Mesendoderm (in vitro differentiated cells): ENCODE data around the gene ERICH6.

Experiments used
- DNase-seq: peaks from one replicate; pipeline ENCODE4 v3.0.0; 2013
- H2AK5ac ChIP-seq: 2 replicates; pipeline ENCODE4 v1.6.1; 2013; ENCODE audit warnings: low read length, inconsistent platforms
- H2BK120ac ChIP-seq: 2 replicates; pipeline ENCODE4 v1.6.1; 2013; ENCODE audit warnings: low read depth, mild to moderate bottlenecking, low read length, moderate library complexity, mixed read lengths
- H2BK15ac ChIP-seq: replicated peaks from 2 replicates; pipeline ENCODE4 v1.6.1; 2013; ENCODE audit warnings: low read depth, mild to moderate bottlenecking, moderate library complexity
- H2BK5ac ChIP-seq: 2 replicates; pipeline ENCODE4 v1.6.1; 2013; ENCODE audit warnings: low read length, inconsistent platforms
- H3K18ac ChIP-seq: 2 replicates; pipeline ENCODE4 v1.6.1; 2013; ENCODE audit warnings: mild to moderate bottlenecking, low read length, mixed read lengths
- H3K23ac ChIP-seq: one replicate; pipeline ENCODE4 v1.6.1; 2013; ENCODE audit warnings: low read length
- H3K27ac ChIP-seq: 2 replicates; pipeline ENCODE4 v1.5.1; 2013; ENCODE audit warnings: low read depth, mild to moderate bottlenecking, inconsistent platforms, low read length, moderate library complexity
- H3K27me3 ChIP-seq: 2 replicates; pipeline ENCODE4 v1.6.1; 2013; ENCODE audit warnings: low read length, control low read depth, mild to moderate bottlenecking, inconsistent platforms; ENCODE audit not compliant: insufficient read depth, poor library complexity
- H3K36me3 ChIP-seq: 2 replicates; pipeline ENCODE4 v1.6.1; 2013; ENCODE audit warnings: low read length, inconsistent platforms; ENCODE audit not compliant: control insufficient read depth, insufficient read depth
- H3K4ac ChIP-seq: one replicate; pipeline ENCODE4 v1.6.1; 2013; ENCODE audit warnings: low read depth, mild to moderate bottlenecking, low read length, moderate library complexity
- H3K4me1 ChIP-seq: 2 replicates; pipeline ENCODE4 v1.6.1; 2013; ENCODE audit warnings: low read depth, low read length, inconsistent platforms; ENCODE audit not compliant: control insufficient read depth
- H3K4me2 ChIP-seq: 2 replicates; pipeline ENCODE4 v1.6.1; 2013; ENCODE audit warnings: low read length
- H3K4me3 ChIP-seq: 2 replicates; pipeline ENCODE4 v1.5.1; 2013; ENCODE audit warnings: mild to moderate bottlenecking, low read length
- H3K56ac ChIP-seq: one replicate; pipeline ENCODE4 v1.6.1; 2013; ENCODE audit warnings: low read length
- H3K79me1 ChIP-seq: 2 replicates; pipeline ENCODE4 v1.6.1; 2013; ENCODE audit warnings: low read length, inconsistent platforms
- H3K79me2 ChIP-seq: 2 replicates; pipeline ENCODE4 v1.6.1; 2013; ENCODE audit warnings: mild to moderate bottlenecking, low read length; ENCODE audit not compliant: control insufficient read depth, insufficient read depth
- H3K9ac ChIP-seq: 2 replicates; pipeline ENCODE4 v1.6.1; 2013; ENCODE audit warnings: low read length, inconsistent platforms
- H4K5ac ChIP-seq: one replicate; pipeline ENCODE4 v1.6.1; 2013; ENCODE audit warnings: low read length
- H4K8ac ChIP-seq: one replicate; pipeline ENCODE4 v1.6.1; 2013; ENCODE audit warnings: low read depth, mild to moderate bottlenecking, control low read depth, low read length, moderate library complexity
- WGBS: extraction: QIAGEN DNeasy Blood & Tissue Kit; methylation state at CpG from one replicate; pipeline ENCODE4 v1.1.7; 2013; ENCODE audit warnings: low lambda C conversion rate, missing lambda C conversion rate; ENCODE audit not compliant: insufficient coverage; ENCODE audit errors: extremely low coverage; 5-methylcytosine and 5-hydroxymethylcytosine counted together

ERICH6 gene

DNA sequence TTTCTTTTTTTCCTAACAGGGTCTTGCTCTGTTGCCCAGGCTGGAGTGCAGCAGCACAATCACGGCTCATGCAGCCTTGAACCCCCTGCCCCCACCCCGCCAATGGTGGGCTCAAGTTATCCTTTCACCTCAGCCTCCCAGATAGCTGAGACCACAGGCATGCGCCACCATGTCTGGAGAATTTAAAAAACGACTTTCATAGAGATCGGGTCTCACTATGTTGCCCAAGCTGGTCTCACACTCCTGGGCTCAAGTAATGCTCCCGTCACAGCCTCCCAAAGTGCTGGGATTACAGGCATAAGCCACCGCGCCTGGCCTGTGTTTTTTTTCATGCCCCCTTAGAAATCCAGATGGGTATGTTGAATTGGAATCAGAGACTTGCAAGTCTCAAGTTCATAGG is 40.3 kb downstream of the ERICH6 start:
- DNase-seq = no peak
- Histone ChIP-seq H4K8ac (no peak overlapping the region), H3K9ac (no peak overlapping the region), H3K36me3 (no peaks in the 10 kb centered on the region), H3K79me1 (no peaks in the 10 kb centered on the region), H3K4me1 (no peaks in the 10 kb centered on the region), H4K5ac (no peak overlapping the region), H2BK120ac (no peak overlapping the region), H3K18ac (no peak overlapping the region), H3K79me2 (no peaks in the 10 kb centered on the region), H2BK15ac (no peak overlapping the region), H3K27ac (no peak overlapping the region), H3K23ac (no peak overlapping the region), H3K27me3 (no peaks in the 10 kb centered on the region), H3K4me3 (no peak overlapping the region), H3K4me2 (no peak overlapping the region), H2BK5ac (no peak overlapping the region), H3K56ac (no peak overlapping the region), H2AK5ac (no peak overlapping the region), H3K4ac (no peak overlapping the region)
- no CpG with 5 or more reads among the region's 8 CpGs for WGBS

GRCh38 chr3:150662410-150663200 is 41.1 kb downstream of the ERICH6 start:
- H4K5ac ChIP-seq = no peak overlapping the region
- H2BK15ac ChIP-seq = no peak overlapping the region
- H3K4ac ChIP-seq = no peak overlapping the region
- H3K9ac ChIP-seq = no peak overlapping the region
- WGBS = no CpG with 5 or more reads among the region's 7 CpGs
- H3K23ac ChIP-seq = no peak overlapping the region
- no peak overlapping the region for H4K8ac ChIP-seq
- no peaks in the 10 kb centered on the region for H3K79me2 ChIP-seq
- H3K4me1 ChIP-seq = no peaks in the 10 kb centered on the region
- no peak overlapping the region for H3K27ac ChIP-seq
- no peak for DNase-seq
- no peak overlapping the region for H3K18ac ChIP-seq
- H3K4me2 ChIP-seq = no peak overlapping the region
- H3K27me3 ChIP-seq = no peaks in the 10 kb centered on the region
- no peak overlapping the region for H2BK120ac ChIP-seq
- H3K36me3 ChIP-seq = no peaks in the 10 kb centered on the region
- no peak overlapping the region for H2AK5ac ChIP-seq
- H3K79me1 ChIP-seq = no peaks in the 10 kb centered on the region
- H3K4me3 ChIP-seq = no peak overlapping the region
- no peak overlapping the region for H3K56ac ChIP-seq
- H2BK5ac ChIP-seq = no peak overlapping the region

GRCh38 chr3:150656316-150656715 is 47.4 kb downstream of the ERICH6 start:
- H3K79me2 ChIP-seq = no peaks in the 10 kb centered on the region
- no peak overlapping the region for H3K4ac ChIP-seq
- no peak overlapping the region for H3K18ac ChIP-seq
- H3K4me1 ChIP-seq = no peaks in the 10 kb centered on the region
- H4K5ac ChIP-seq = no peak overlapping the region
- no peak overlapping the region for H3K4me3 ChIP-seq
- H2BK120ac ChIP-seq = no peak overlapping the region
- no peak overlapping the region for H2BK15ac ChIP-seq
- no peak overlapping the region for H3K56ac ChIP-seq
- H3K9ac ChIP-seq = no peak overlapping the region
- H4K8ac ChIP-seq = no peak overlapping the region
- H3K79me1 ChIP-seq = no peaks in the 10 kb centered on the region
- no peak overlapping the region for H2AK5ac ChIP-seq
- no peak overlapping the region for H3K23ac ChIP-seq
- DNase-seq = no peak
- H3K36me3 ChIP-seq = no peaks in the 10 kb centered on the region
- no peak overlapping the region for H2BK5ac ChIP-seq
- H3K4me2 ChIP-seq = no peak overlapping the region
- no peak overlapping the region for H3K27ac ChIP-seq
- no peaks in the 10 kb centered on the region for H3K27me3 ChIP-seq
- no CpG with 5 or more reads among the region's 4 CpGs for WGBS

DNA sequence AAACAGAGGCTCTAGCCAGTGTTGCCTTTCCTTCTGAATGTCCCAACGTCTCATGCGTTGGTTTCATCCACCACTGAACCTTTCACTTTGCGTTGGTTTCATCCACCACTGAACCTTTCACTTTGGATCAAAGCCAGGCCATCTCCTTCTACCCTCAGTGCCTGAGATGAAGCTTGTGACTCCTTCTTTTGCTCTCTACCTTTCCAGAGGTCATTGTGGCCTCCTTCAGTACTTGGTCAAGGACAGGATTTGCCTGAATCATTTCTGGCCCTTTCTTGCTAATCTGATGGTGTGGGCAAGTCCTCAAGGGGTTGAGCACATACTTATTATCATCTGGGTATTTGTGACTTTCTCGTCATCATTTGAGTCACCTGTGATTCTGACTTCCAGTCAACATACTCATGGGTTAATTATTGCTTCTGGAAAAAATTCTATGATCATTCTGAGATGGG is 50.6 kb downstream of the ERICH6 start:
- H3K56ac ChIP-seq = no peak overlapping the region
- H4K5ac ChIP-seq = no peak overlapping the region
- H3K4me2 ChIP-seq = no peak overlapping the region
- H2AK5ac ChIP-seq = no peak overlapping the region
- no peak overlapping the region for H2BK120ac ChIP-seq
- no peak overlapping the region for H3K18ac ChIP-seq
- H3K9ac ChIP-seq = no peak overlapping the region
- no peaks in the 10 kb centered on the region for H3K4me1 ChIP-seq
- DNase-seq = no peak
- WGBS = no CpG with 5 or more reads among the region's 4 CpGs
- H2BK5ac ChIP-seq = no peak overlapping the region
- no peaks in the 10 kb centered on the region for H3K27me3 ChIP-seq
- H2BK15ac ChIP-seq = no peak overlapping the region
- H4K8ac ChIP-seq = no peak overlapping the region
- H3K23ac ChIP-seq = no peak overlapping the region
- H3K27ac ChIP-seq = no peak overlapping the region
- H3K79me2 ChIP-seq = no peaks in the 10 kb centered on the region
- no peak overlapping the region for H3K4me3 ChIP-seq
- H3K4ac ChIP-seq = no peak overlapping the region
- no peaks in the 10 kb centered on the region for H3K79me1 ChIP-seq
- no peaks in the 10 kb centered on the region for H3K36me3 ChIP-seq

GRCh38 chr3:150640256-150640655 is 63.5 kb downstream of the ERICH6 start:
- H3K4ac ChIP-seq = no peak overlapping the region
- H3K79me1 ChIP-seq = no peaks in the 10 kb centered on the region
- H4K8ac ChIP-seq = no peak overlapping the region
- no peak overlapping the region for H3K9ac ChIP-seq
- no peaks in the 10 kb centered on the region for H3K36me3 ChIP-seq
- DNase-seq = no peak
- no peaks in the 10 kb centered on the region for H3K79me2 ChIP-seq
- H2BK120ac ChIP-seq = no peak overlapping the region
- H3K4me1 ChIP-seq = no peaks in the 10 kb centered on the region
- no peak overlapping the region for H3K56ac ChIP-seq
- H3K4me3 ChIP-seq = no peak overlapping the region
- no peak overlapping the region for H2AK5ac ChIP-seq
- no peak overlapping the region for H2BK15ac ChIP-seq
- no peak overlapping the region for H4K5ac ChIP-seq
- no peak overlapping the region for H3K23ac ChIP-seq
- H3K18ac ChIP-seq = no peak overlapping the region
- no peaks in the 10 kb centered on the region for H3K27me3 ChIP-seq
- WGBS = no CpG with 5 or more reads among the region's 12 CpGs
- no peak overlapping the region for H2BK5ac ChIP-seq
- H3K27ac ChIP-seq = no peak overlapping the region
- H3K4me2 ChIP-seq = no peak overlapping the region

DNA sequence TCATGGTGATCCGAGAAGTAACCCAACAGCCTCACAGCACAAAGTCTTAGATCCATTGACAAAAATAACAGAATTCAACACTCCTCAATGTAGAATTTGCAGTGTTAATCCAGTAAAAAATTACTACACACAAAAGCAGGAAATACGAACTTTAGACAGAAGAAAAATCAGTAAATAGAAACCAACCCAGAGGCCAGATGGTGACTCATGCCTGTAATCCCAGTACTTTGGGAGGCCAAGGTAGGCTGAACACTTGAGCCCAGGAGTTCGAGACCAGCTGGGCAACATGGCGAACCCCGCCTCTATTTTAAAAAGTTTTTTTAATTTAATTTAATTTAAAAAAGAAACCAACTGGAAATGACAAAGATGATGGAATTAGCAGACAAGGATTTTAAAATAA is 64.5 kb downstream of the ERICH6 start:
- H3K18ac ChIP-seq = no peak overlapping the region
- no peaks in the 10 kb centered on the region for H3K79me2 ChIP-seq
- no peak overlapping the region for H3K23ac ChIP-seq
- no peak overlapping the region for H3K4me2 ChIP-seq
- DNase-seq = no peak
- no CpG with 5 or more reads among the region's 5 CpGs for WGBS
- no peak overlapping the region for H3K9ac ChIP-seq
- H3K4me1 ChIP-seq = no peaks in the 10 kb centered on the region
- no peak overlapping the region for H2AK5ac ChIP-seq
- H2BK15ac ChIP-seq = no peak overlapping the region
- H2BK5ac ChIP-seq = no peak overlapping the region
- H2BK120ac ChIP-seq = no peak overlapping the region
- H3K4me3 ChIP-seq = no peak overlapping the region
- H4K5ac ChIP-seq = no peak overlapping the region
- no peak overlapping the region for H4K8ac ChIP-seq
- no peaks in the 10 kb centered on the region for H3K27me3 ChIP-seq
- H3K56ac ChIP-seq = no peak overlapping the region
- H3K36me3 ChIP-seq = no peaks in the 10 kb centered on the region
- H3K27ac ChIP-seq = no peak overlapping the region
- no peaks in the 10 kb centered on the region for H3K79me1 ChIP-seq
- no peak overlapping the region for H3K4ac ChIP-seq
